Stimulated activated naive B cell treated with anti-CD40 and anti-IgM and Interleukin-4, amounts not matched to agents 10 μg/mL and 1 μg/mL and 100 μg/mL, for 72 hours (primary cell): ENCODE data around the gene DGUOK.

Experiments
- ATAC-seq, 2 donors: fragments of 150-1000 bp; cut with Tn5 transposase; replicated peaks; 2 replicates each; pipeline ENCODE4 v1.10.0; 2021; ENCODE audit warnings: moderate library complexity in 1 of 2
- DNase-seq: peaks from one replicate; pipeline ENCODE4 v3.0.0; 2021
- H3K27ac Mint-ChIP-seq: one replicate; pipeline ENCODE4 v1.8.0; 2022; ENCODE audit warnings: mild to moderate bottlenecking, mixed read lengths
- H3K27me3 Mint-ChIP-seq, 2 donors: one replicate each; pipeline ENCODE4 v1.8.0; 2022; ENCODE audit warnings: mixed read lengths in 2 of 2
- H3K36me3 Mint-ChIP-seq, 2 donors: one replicate each; pipeline ENCODE4 v1.8.0; 2022; ENCODE audit warnings: mixed read lengths in 2 of 2, mild to moderate bottlenecking in 1 of 2
- H3K4me1 Mint-ChIP-seq, 2 donors: one replicate each; pipeline ENCODE4 v1.8.0; 2022; ENCODE audit warnings: mixed read lengths in 2 of 2, mild to moderate bottlenecking in 1 of 2
- H3K4me3 Mint-ChIP-seq, 2 donors: one replicate each; pipeline ENCODE4 v1.8.0; 2022; ENCODE audit warnings: mild to moderate bottlenecking in 2 of 2, mixed read lengths in 2 of 2, moderate library complexity in 1 of 2
- H3K9me3 Mint-ChIP-seq, 2 donors: one replicate each; pipeline ENCODE4 v1.8.0; 2022; ENCODE audit warnings: mixed read lengths in 2 of 2, mild to moderate bottlenecking in 1 of 2

Gene DGUOK

GRCh38 chr2:73980566-73980965, 53.9 kb downstream of the DGUOK start:
- peaks cover 2% of the 10 kb centered on the region in 2 donors for H3K36me3 Mint-ChIP-seq
- H3K4me1 Mint-ChIP-seq: peaks cover 46 to 66% of the 10 kb centered on the region in 2 donors
- H3K27me3 Mint-ChIP-seq: peaks cover 7 to 8% of the 10 kb centered on the region in 2 donors
- no peaks in the 10 kb centered on the region for H3K9me3 Mint-ChIP-seq
- H3K27ac Mint-ChIP-seq: no peak overlapping the region
- DNase-seq (no peak), ATAC-seq (no peak)
- H3K4me3 Mint-ChIP-seq: peak overlapping the region; percentile 79 to 86

GRCh38 chr2:73981081-73982001, 54.7 kb downstream of the DGUOK start:
- Mint-ChIP-seq H3K36me3 (peaks cover 10% of the 10 kb centered on the region in 2 donors), H3K27me3 (peaks cover 7 to 8% of the 10 kb centered on the region in 2 donors), H3K27ac (peak overlapping the region; percentile 43), H3K4me1 (peaks cover 52 to 68% of the 10 kb centered on the region in 2 donors), H3K4me3 (peak overlapping the region; percentile 79 to 86), H3K9me3 (no peaks in the 10 kb centered on the region)
- peak; percentile 26 for DNase-seq
- ATAC-seq: peak; percentile 13 to 15

GRCh38 chr2:73982140-73982617, 55.5 kb downstream of the DGUOK start:
- Mint-ChIP-seq H3K27ac (no peak overlapping the region), H3K9me3 (no peaks in the 10 kb centered on the region), H3K4me1 (peaks cover 58 to 77% of the 10 kb centered on the region in 2 donors), H3K4me3 (peak overlapping the region in 1 of 2 donors; percentile 31), H3K36me3 (peaks cover 18% of the 10 kb centered on the region in 2 donors), H3K27me3 (peaks cover 7 to 8% of the 10 kb centered on the region in 2 donors)
- no peak for DNase-seq
- no peak for ATAC-seq

GRCh38 chr2:73983322-73984202, 56.9 kb downstream of the DGUOK start:
- Mint-ChIP-seq H3K27me3 (peaks cover 5 to 7% of the 10 kb centered on the region in 2 donors), H3K36me3 (peaks cover 26 to 32% of the 10 kb centered on the region in 2 donors), H3K27ac (peak overlapping the region; percentile 96), H3K4me3 (peak overlapping the region; percentile 84 to 85), H3K9me3 (no peaks in the 10 kb centered on the region), H3K4me1 (peaks cover 69 to 85% of the 10 kb centered on the region in 2 donors)
- DNase-seq (peak; percentile 18), ATAC-seq (peak; percentile 1 to 4)

GRCh38 chr2:73984203-73984921, 57.7 kb downstream of the DGUOK start, which contains the start of gene TET3:
Gene TET3 (plus strand): TSS chr2:73984910. CDS start chr2:73986404, 1,494 bp downstream.
- peaks cover 31 to 38% of the 10 kb centered on the region in 2 donors for H3K36me3 Mint-ChIP-seq
- peak within 1 kb of the TSS; percentile 86 to 92 for H3K4me3 Mint-ChIP-seq
- peak; percentile 69 for DNase-seq
- peaks cover 0 to 2% of the 10 kb centered on the region in 2 donors for H3K9me3 Mint-ChIP-seq
- ATAC-seq: peak; percentile 32 to 53
- H3K27me3 Mint-ChIP-seq: no peaks in the 10 kb centered on the region
- H3K4me1 Mint-ChIP-seq: peaks cover 68 to 85% of the 10 kb centered on the region in 2 donors
- peak within 1 kb of the TSS; percentile 96 for H3K27ac Mint-ChIP-seq

- H3K27ac Mint-ChIP-seq: peak overlapping the region; percentile 51
- H3K9me3 Mint-ChIP-seq: peaks cover 0 to 3% of the 10 kb centered on the region in 2 donors
- H3K27me3 Mint-ChIP-seq: no peaks in the 10 kb centered on the region
- H3K4me1 Mint-ChIP-seq: peaks cover 69 to 85% of the 10 kb centered on the region in 2 donors
- ATAC-seq: peak; percentile 13 to 29
- H3K4me3 Mint-ChIP-seq: peak overlapping the region; percentile 46 to 47
- H3K36me3 Mint-ChIP-seq: peaks cover 37 to 44% of the 10 kb centered on the region in 2 donors
- DNase-seq: no peak
Measured at GRCh38 chr2:73984922-73985307, 58.2 kb downstream of the DGUOK start.

- peaks cover under 1 to 5% of the 10 kb centered on the region in 2 donors for H3K9me3 Mint-ChIP-seq
- peaks cover 71 to 85% of the 10 kb centered on the region in 2 donors for H3K4me1 Mint-ChIP-seq
- peak; percentile 70 to 75 for ATAC-seq
- peak overlapping the region; percentile 86 to 92 for H3K4me3 Mint-ChIP-seq
- H3K27ac Mint-ChIP-seq: peak overlapping the region; percentile 96
- peak; percentile 89 for DNase-seq
- H3K36me3 Mint-ChIP-seq: peaks cover 43 to 49% of the 10 kb centered on the region in 2 donors
- H3K27me3 Mint-ChIP-seq: no peaks in the 10 kb centered on the region
Measured at GRCh38 chr2:73985308-73986084, 58.8 kb downstream of the DGUOK start.

- peaks cover 68 to 83% of the 10 kb centered on the region in 2 donors for H3K4me1 Mint-ChIP-seq
- DNase-seq (no peak), ATAC-seq (peak; percentile 13 to 20)
- H3K27me3 Mint-ChIP-seq: no peaks in the 10 kb centered on the region
- H3K4me3 Mint-ChIP-seq: peak overlapping the region; percentile 86 to 92
- H3K9me3 Mint-ChIP-seq: peaks cover 4 to 8% of the 10 kb centered on the region in 2 donors
- H3K36me3 Mint-ChIP-seq: peaks cover 46 to 54% of the 10 kb centered on the region in 2 donors
- H3K27ac Mint-ChIP-seq: peak overlapping the region; percentile 96
Measured at GRCh38 chr2:73986085-73986681, 59.5 kb downstream of the DGUOK start.

GRCh38 chr2:73987109-73987947, 60.6 kb downstream of the DGUOK start:
- peak overlapping the region; percentile 86 to 92 for H3K4me3 Mint-ChIP-seq
- H3K9me3 Mint-ChIP-seq: peaks cover 4 to 11% of the 10 kb centered on the region in 2 donors
- H3K36me3 Mint-ChIP-seq: peaks cover 56 to 64% of the 10 kb centered on the region in 2 donors
- DNase-seq (no peak), ATAC-seq (no peak)
- peaks cover 65 to 79% of the 10 kb centered on the region in 2 donors for H3K4me1 Mint-ChIP-seq
- H3K27ac Mint-ChIP-seq: peak overlapping the region; percentile 73
- no peaks in the 10 kb centered on the region for H3K27me3 Mint-ChIP-seq

- H3K27me3 Mint-ChIP-seq: no peaks in the 10 kb centered on the region
- H3K36me3 Mint-ChIP-seq: peaks cover 58 to 72% of the 10 kb centered on the region in 2 donors
- DNase-seq (no peak), ATAC-seq (no peak)
- H3K4me1 Mint-ChIP-seq: peaks cover 61 to 78% of the 10 kb centered on the region in 2 donors
- peaks cover 4 to 11% of the 10 kb centered on the region in 2 donors for H3K9me3 Mint-ChIP-seq
- H3K27ac Mint-ChIP-seq: no peak overlapping the region
- peak overlapping the region; percentile 86 to 92 for H3K4me3 Mint-ChIP-seq
Measured at GRCh38 chr2:73987948-73988700, 61.4 kb downstream of the DGUOK start.

GRCh38 chr2:73989972-73990371, 63.3 kb downstream of the DGUOK start:
- peaks cover 65 to 86% of the 10 kb centered on the region in 2 donors for H3K4me1 Mint-ChIP-seq
- peak overlapping the region in 1 of 2 donors; percentile 21 for H3K4me3 Mint-ChIP-seq
- no peaks in the 10 kb centered on the region for H3K27me3 Mint-ChIP-seq
- peaks cover 4 to 11% of the 10 kb centered on the region in 2 donors for H3K9me3 Mint-ChIP-seq
- DNase-seq (no peak), ATAC-seq (no peak)
- H3K27ac Mint-ChIP-seq: no peak overlapping the region
- H3K36me3 Mint-ChIP-seq: peaks cover 69 to 86% of the 10 kb centered on the region in 2 donors
